ENCODE data around the gene CITED4. TPM values are rescaled to one million over a fixed set of nuclear protein-coding genes. Genes with fewer than 3 reads are reported as not detected.

Gene CITED4
- 4.4 TPM for polyA plus RNA-seq (2013, experiment 1 of 2)
- polyA plus RNA-seq (2013, experiment 2 of 2) = 2.9 TPM

GRCh38 chr1:40862008-40862863, at the start of gene CITED4:
Gene CITED4, minus strand, starts transcription at chr1:40862363. Its CDS starts 236 bp downstream, at chr1:40862127.
- H3K27ac ChIP-seq (ENCODE audit: low read depth, low read length, severe bottlenecking) = no peak within 1 kb of the TSS
- peak within 1 kb of the TSS; percentile 48 for H3K4me3 ChIP-seq (ENCODE audit: extremely low read depth, insufficient read depth, low read length, poor library complexity, severe bottlenecking)
- H3K36me3 ChIP-seq (ENCODE audit: control insufficient read depth, insufficient read depth, low read length) = no peaks in the 10 kb centered on the region
- H3K4me1 ChIP-seq (ENCODE audit: control insufficient read depth, insufficient read depth, low read length, poor library complexity, severe bottlenecking) = peaks cover 22% of the 10 kb centered on the region
- 5 to 6% methylated on average over 63 of the region's 75 CpGs for WGBS, 2 experiments (ENCODE audit: insufficient coverage in 2 of 2)
- H3K9me3 ChIP-seq (ENCODE audit: control insufficient read depth, low read length) = no peaks in the 10 kb centered on the region

- Histone ChIP-seq H3K36me3 (ENCODE audit: control insufficient read depth, insufficient read depth, low read length) (no peaks in the 10 kb centered on the region), H3K9me3 (ENCODE audit: control insufficient read depth, low read length) (no peaks in the 10 kb centered on the region), H3K4me1 (ENCODE audit: control insufficient read depth, insufficient read depth, low read length, poor library complexity, severe bottlenecking) (no peaks in the 10 kb centered on the region), H3K27ac (ENCODE audit: low read depth, low read length, severe bottlenecking) (no peak overlapping the region), H3K4me3 (ENCODE audit: extremely low read depth, insufficient read depth, low read length, poor library complexity, severe bottlenecking) (no peak overlapping the region)
- 100% methylated on average over 1 of the region's 3 CpGs; no CpG with 5 or more reads in 1 of the 2 experiments for WGBS, 2 experiments (ENCODE audit: insufficient coverage in 2 of 2)
Measured at GRCh38 chr1:40911105-40911504, 48.9 kb upstream of the CITED4 start.

GRCh38 chr1:40909281-40909680, 47.1 kb upstream of the CITED4 start:
- no peaks in the 10 kb centered on the region for H3K9me3 ChIP-seq (ENCODE audit: control insufficient read depth, low read length)
- WGBS, 2 experiments (ENCODE audit: insufficient coverage in 2 of 2) = 89 to 95% methylated on average over 7 to 9 of the region's 9 CpGs
- H3K27ac ChIP-seq (ENCODE audit: low read depth, low read length, severe bottlenecking) = no peak overlapping the region
- H3K36me3 ChIP-seq (ENCODE audit: control insufficient read depth, insufficient read depth, low read length) = no peaks in the 10 kb centered on the region
- no peak overlapping the region for H3K4me3 ChIP-seq (ENCODE audit: extremely low read depth, insufficient read depth, low read length, poor library complexity, severe bottlenecking)
- no peaks in the 10 kb centered on the region for H3K4me1 ChIP-seq (ENCODE audit: control insufficient read depth, insufficient read depth, low read length, poor library complexity, severe bottlenecking)

- Histone ChIP-seq H3K27ac (ENCODE audit: low read depth, low read length, severe bottlenecking) (no peak overlapping the region), H3K4me1 (ENCODE audit: control insufficient read depth, insufficient read depth, low read length, poor library complexity, severe bottlenecking) (no peaks in the 10 kb centered on the region), H3K4me3 (ENCODE audit: extremely low read depth, insufficient read depth, low read length, poor library complexity, severe bottlenecking) (no peak overlapping the region), H3K36me3 (ENCODE audit: control insufficient read depth, insufficient read depth, low read length) (no peaks in the 10 kb centered on the region), H3K9me3 (ENCODE audit: control insufficient read depth, low read length) (no peaks in the 10 kb centered on the region)
- 94 to 98% methylated on average over 4 to 5 of the region's 6 CpGs for WGBS, 2 experiments (ENCODE audit: insufficient coverage in 2 of 2)
Measured at GRCh38 chr1:40908350-40908749, 46.2 kb upstream of the CITED4 start.

GRCh38 chr1:40907899-40908298, 45.7 kb upstream of the CITED4 start:
- H3K4me1 ChIP-seq (ENCODE audit: control insufficient read depth, insufficient read depth, low read length, poor library complexity, severe bottlenecking) = no peaks in the 10 kb centered on the region
- 90 to 96% methylated on average over 3 to 4 of the region's 4 CpGs for WGBS, 2 experiments (ENCODE audit: insufficient coverage in 2 of 2)
- H3K36me3 ChIP-seq (ENCODE audit: control insufficient read depth, insufficient read depth, low read length) = no peaks in the 10 kb centered on the region
- no peak overlapping the region for H3K27ac ChIP-seq (ENCODE audit: low read depth, low read length, severe bottlenecking)
- H3K9me3 ChIP-seq (ENCODE audit: control insufficient read depth, low read length) = no peaks in the 10 kb centered on the region
- no peak overlapping the region for H3K4me3 ChIP-seq (ENCODE audit: extremely low read depth, insufficient read depth, low read length, poor library complexity, severe bottlenecking)

GRCh38 chr1:40906781-40907400, 44.7 kb upstream of the CITED4 start:
- Histone ChIP-seq H3K36me3 (ENCODE audit: control insufficient read depth, insufficient read depth, low read length) (no peaks in the 10 kb centered on the region), H3K9me3 (ENCODE audit: control insufficient read depth, low read length) (no peaks in the 10 kb centered on the region), H3K4me3 (ENCODE audit: extremely low read depth, insufficient read depth, low read length, poor library complexity, severe bottlenecking) (no peak overlapping the region), H3K27ac (ENCODE audit: low read depth, low read length, severe bottlenecking) (no peak overlapping the region), H3K4me1 (ENCODE audit: control insufficient read depth, insufficient read depth, low read length, poor library complexity, severe bottlenecking) (peaks cover 4% of the 10 kb centered on the region)
- WGBS, 2 experiments (ENCODE audit: insufficient coverage in 2 of 2) = 90% methylated on average over 2 of the region's 3 CpGs

- Histone ChIP-seq H3K36me3 (ENCODE audit: control insufficient read depth, insufficient read depth, low read length) (no peaks in the 10 kb centered on the region), H3K9me3 (ENCODE audit: control insufficient read depth, low read length) (no peaks in the 10 kb centered on the region), H3K4me3 (ENCODE audit: extremely low read depth, insufficient read depth, low read length, poor library complexity, severe bottlenecking) (no peak overlapping the region), H3K27ac (ENCODE audit: low read depth, low read length, severe bottlenecking) (no peak overlapping the region), H3K4me1 (ENCODE audit: control insufficient read depth, insufficient read depth, low read length, poor library complexity, severe bottlenecking) (peaks cover 4% of the 10 kb centered on the region)
- 80 to 100% methylated on average over 1 to 2 of the region's 4 CpGs for WGBS, 2 experiments (ENCODE audit: insufficient coverage in 2 of 2)
Measured at GRCh38 chr1:40905061-40905460, 42.9 kb upstream of the CITED4 start.

- no peak overlapping the region for H3K27ac ChIP-seq (ENCODE audit: low read depth, low read length, severe bottlenecking)
- no peaks in the 10 kb centered on the region for H3K36me3 ChIP-seq (ENCODE audit: control insufficient read depth, insufficient read depth, low read length)
- whole genome bisulfite sequencing, 2 experiments (ENCODE audit: insufficient coverage in 2 of 2) = 100% methylated on average over 1 of the region's 1 CpG; no CpG with 5 or more reads in 1 of the 2 experiments
- no peak overlapping the region for H3K4me3 ChIP-seq (ENCODE audit: extremely low read depth, insufficient read depth, low read length, poor library complexity, severe bottlenecking)
- peaks cover 4% of the 10 kb centered on the region for H3K4me1 ChIP-seq (ENCODE audit: control insufficient read depth, insufficient read depth, low read length, poor library complexity, severe bottlenecking)
- no peaks in the 10 kb centered on the region for H3K9me3 ChIP-seq (ENCODE audit: control insufficient read depth, low read length)
Measured at GRCh38 chr1:40903106-40903505, 40.9 kb upstream of the CITED4 start.

- Histone ChIP-seq H3K4me3 (ENCODE audit: extremely low read depth, insufficient read depth, low read length, poor library complexity, severe bottlenecking) (no peak overlapping the region), H3K9me3 (ENCODE audit: control insufficient read depth, low read length) (no peaks in the 10 kb centered on the region), H3K27ac (ENCODE audit: low read depth, low read length, severe bottlenecking) (no peak overlapping the region), H3K4me1 (ENCODE audit: control insufficient read depth, insufficient read depth, low read length, poor library complexity, severe bottlenecking) (peaks cover 4% of the 10 kb centered on the region), H3K36me3 (ENCODE audit: control insufficient read depth, insufficient read depth, low read length) (no peaks in the 10 kb centered on the region)
- WGBS, 2 experiments (ENCODE audit: insufficient coverage in 2 of 2) = 90 to 93% methylated on average over 16 to 17 of the region's 18 CpGs
Measured at GRCh38 chr1:40901886-40902852, 40.0 kb upstream of the CITED4 start.

- Histone ChIP-seq H3K36me3 (ENCODE audit: control insufficient read depth, insufficient read depth, low read length) (no peaks in the 10 kb centered on the region), H3K27ac (ENCODE audit: low read depth, low read length, severe bottlenecking) (no peak overlapping the region), H3K9me3 (ENCODE audit: control insufficient read depth, low read length) (peaks cover 8% of the 10 kb centered on the region), H3K4me3 (ENCODE audit: extremely low read depth, insufficient read depth, low read length, poor library complexity, severe bottlenecking) (no peak overlapping the region), H3K4me1 (ENCODE audit: control insufficient read depth, insufficient read depth, low read length, poor library complexity, severe bottlenecking) (peaks cover 4% of the 10 kb centered on the region)
- WGBS, 2 experiments (ENCODE audit: insufficient coverage in 2 of 2) = 89 to 95% methylated on average over 2 of the region's 2 CpGs
Measured at GRCh38 chr1:40899230-40899870, 37.2 kb upstream of the CITED4 start.

Measured in mesodermal cell (in vitro differentiated cells).